ENCODE measurements around the gene CYSTM1. TPM values are rescaled to one million over a fixed set of nuclear protein-coding genes. Genes with fewer than 3 reads are reported as not detected.

Gene CYSTM1
- total RNA-seq, 1 experiment from 2014 or later = 93.5 TPM

DNA sequence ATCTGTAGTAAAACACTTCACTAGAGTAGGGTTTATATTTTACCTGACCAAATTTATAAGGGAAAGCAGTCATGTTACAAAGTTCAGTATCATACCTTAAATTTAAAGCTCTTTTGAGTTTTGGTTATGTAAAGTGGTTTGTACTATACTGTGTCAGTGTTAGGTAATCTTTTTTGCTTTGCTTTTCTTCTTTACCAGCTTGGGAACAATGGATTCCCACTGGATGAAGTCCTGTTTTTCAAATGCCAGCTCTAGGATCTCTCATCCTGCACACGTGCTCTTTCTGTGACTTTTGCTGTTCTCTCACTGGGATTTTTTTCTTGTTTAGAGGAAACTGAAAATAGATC lies 15.9 kb downstream of the CYSTM1 start:
- DNase-seq = no peak
- Histone ChIP-seq H3K4me1 (peaks cover 10% of the 10 kb centered on the region; the same call in 1 of the 2 replicates), H3K36me3 (ENCODE audit: control insufficient read depth, insufficient read depth, low read length) (0 out of 2 replicates have a peak, but pooled peaks cover 1% of the 10 kb centered on the region), H3K4me3 (ENCODE audit: low read depth, low read length) (no peak overlapping the region), H3K27me3 (replicated peaks; ENCODE audit: control insufficient read depth, insufficient read depth, low read length) (no peaks in the 10 kb centered on the region), H3K9me3 (no peaks in the 10 kb centered on the region)
- intact Hi-C loops (cut with micrococcal nuclease; ENCODE audit: unreplicated experiment) = loop anchor here (1.0 kb wide), 1 partner anchor 28 kb away; no protein-coding TSS in a partner anchor
- CTCF ChIA-PET = no interaction called here
- BruUV-seq (replicated peaks) = no TSS peak
- peaks cover 11% of the 10 kb centered on the region for H3K36me3 Mint-ChIP-seq (ENCODE audit: insufficient read depth, unreplicated experiment)
- H3K27me3 Mint-ChIP-seq (ENCODE audit: insufficient read depth, unreplicated experiment) = no peaks in the 10 kb centered on the region
- TF ChIP-seq, protein P1, sequence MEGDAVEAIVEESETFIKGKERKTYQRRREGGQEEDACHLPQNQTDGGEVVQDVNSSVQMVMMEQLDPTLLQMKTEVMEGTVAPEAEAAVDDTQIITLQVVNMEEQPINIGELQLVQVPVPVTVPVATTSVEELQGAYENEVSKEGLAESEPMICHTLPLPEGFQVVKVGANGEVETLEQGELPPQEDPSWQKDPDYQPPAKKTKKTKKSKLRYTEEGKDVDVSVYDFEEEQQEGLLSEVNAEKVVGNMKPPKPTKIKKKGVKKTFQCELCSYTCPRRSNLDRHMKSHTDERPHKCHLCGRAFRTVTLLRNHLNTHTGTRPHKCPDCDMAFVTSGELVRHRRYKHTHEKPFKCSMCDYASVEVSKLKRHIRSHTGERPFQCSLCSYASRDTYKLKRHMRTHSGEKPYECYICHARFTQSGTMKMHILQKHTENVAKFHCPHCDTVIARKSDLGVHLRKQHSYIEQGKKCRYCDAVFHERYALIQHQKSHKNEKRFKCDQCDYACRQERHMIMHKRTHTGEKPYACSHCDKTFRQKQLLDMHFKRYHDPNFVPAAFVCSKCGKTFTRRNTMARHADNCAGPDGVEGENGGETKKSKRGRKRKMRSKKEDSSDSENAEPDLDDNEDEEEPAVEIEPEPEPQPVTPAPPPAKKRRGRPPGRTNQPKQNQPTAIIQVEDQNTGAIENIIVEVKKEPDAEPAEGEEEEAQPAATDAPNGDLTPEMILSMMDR (IDR thresholded peaks at IDR 0.05; ENCODE audit: insufficient read depth in 1 of 2, low read depth in 1 of 2, low read length in 1 of 2, severe bottlenecking in 1 of 2, unreplicated experiment in 1 of 2) = no peak
- H3K4me1 Mint-ChIP-seq (ENCODE audit: low read depth, unreplicated experiment) = peaks cover 26% of the 10 kb centered on the region
- H3K4me3 Mint-ChIP-seq (ENCODE audit: unreplicated experiment) = no peak overlapping the region
- no peaks in the 10 kb centered on the region for H3K9me3 Mint-ChIP-seq (ENCODE audit: unreplicated experiment)
- peak overlapping the region; percentile 5 for H3K27ac Mint-ChIP-seq (ENCODE audit: unreplicated experiment)
- POLR2A ChIA-PET = interaction anchor here (0.6 kb wide), 1 partner anchor 28 kb away, joined by 4 read pairs; no protein-coding TSS in a partner anchor

DNA sequence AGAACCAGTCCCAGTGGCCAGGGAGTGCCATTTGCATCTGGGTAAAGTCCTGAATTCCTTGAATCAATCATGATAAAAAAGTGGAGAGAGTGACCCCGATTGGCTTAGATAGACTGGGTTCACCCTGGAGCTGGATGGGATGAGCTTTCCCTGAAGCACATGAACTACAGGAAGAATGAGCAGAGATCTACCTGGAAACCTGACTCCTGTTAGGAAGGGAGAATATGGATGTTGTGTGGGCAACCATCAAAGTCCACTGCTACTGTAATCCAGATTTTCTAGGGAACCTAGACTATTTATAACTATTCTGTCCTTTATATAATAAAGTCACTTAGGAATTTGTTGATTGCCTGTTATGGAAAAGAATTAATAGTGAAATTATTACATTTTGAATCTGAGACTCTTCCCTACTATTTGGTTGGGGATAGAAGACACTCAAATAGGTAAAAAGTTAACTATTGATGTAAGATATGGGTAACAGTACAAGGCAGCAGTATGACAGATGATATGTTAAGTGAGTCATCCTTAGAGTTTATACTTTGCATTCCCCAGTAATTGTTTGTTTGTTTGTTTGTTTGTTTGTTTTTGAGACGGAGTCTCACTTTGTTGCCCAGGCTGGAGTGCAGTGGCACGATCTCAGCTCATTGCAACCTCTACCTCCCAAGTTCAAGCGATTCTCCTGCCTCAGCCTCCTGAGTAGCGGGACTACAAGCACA lies 17.9 kb downstream of the CYSTM1 start:
- no peak overlapping the region for H3K4me3 Mint-ChIP-seq (ENCODE audit: unreplicated experiment)
- no peak overlapping the region for H3K27ac Mint-ChIP-seq (ENCODE audit: unreplicated experiment)
- TF ChIP-seq, protein P1 (IDR thresholded peaks at IDR 0.05; ENCODE audit: insufficient read depth in 1 of 2, low read depth in 1 of 2, low read length in 1 of 2, severe bottlenecking in 1 of 2, unreplicated experiment in 1 of 2) = no peak
- no peaks in the 10 kb centered on the region for H3K27me3 Mint-ChIP-seq (ENCODE audit: insufficient read depth, unreplicated experiment)
- H3K4me1 Mint-ChIP-seq (ENCODE audit: low read depth, unreplicated experiment) = peaks cover 31% of the 10 kb centered on the region
- Histone ChIP-seq H3K36me3 (ENCODE audit: control insufficient read depth, insufficient read depth, low read length) (0 out of 2 replicates have a peak, but pooled peaks cover 1% of the 10 kb centered on the region), H3K4me1 (peaks cover 29% of the 10 kb centered on the region), H3K4me3 (ENCODE audit: low read depth, low read length) (no peak overlapping the region), H3K9me3 (no peaks in the 10 kb centered on the region), H3K27me3 (replicated peaks; ENCODE audit: control insufficient read depth, insufficient read depth, low read length) (no peaks in the 10 kb centered on the region)
- POLR2A ChIA-PET = no interaction called here
- no peaks in the 10 kb centered on the region for H3K9me3 Mint-ChIP-seq (ENCODE audit: unreplicated experiment)
- intact Hi-C loops (cut with micrococcal nuclease; ENCODE audit: unreplicated experiment) = no loop called here
- DNase-seq = no peak
- BruUV-seq (replicated peaks) = no TSS peak
- CTCF ChIA-PET = interaction anchor here (0.5 kb wide), 1 partner anchor 54 kb away, joined by 3 read pairs; no protein-coding TSS in a partner anchor
- peaks cover 22% of the 10 kb centered on the region for H3K36me3 Mint-ChIP-seq (ENCODE audit: insufficient read depth, unreplicated experiment)

DNA sequence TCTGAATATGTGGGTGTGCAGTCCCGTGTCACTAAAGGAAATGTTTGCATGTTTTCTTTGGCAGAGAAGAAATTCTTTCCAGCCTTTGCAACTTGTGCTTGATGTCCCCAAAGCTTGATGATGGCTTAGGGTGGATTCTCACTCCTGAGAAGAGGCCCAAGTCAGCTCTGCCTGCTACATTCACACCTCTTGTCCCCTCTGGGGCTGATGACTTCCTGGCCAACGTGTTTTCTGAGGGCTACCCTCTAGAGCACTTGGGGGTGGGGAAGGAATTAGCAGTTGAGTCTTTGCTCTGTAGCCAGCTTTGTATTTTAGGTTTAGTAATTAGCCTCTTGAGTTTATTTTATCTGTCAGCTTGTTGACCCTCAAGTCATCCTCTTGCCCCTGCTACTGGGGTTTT lies 19.7 kb downstream of the CYSTM1 start:
- TF ChIP-seq, protein P1 (IDR thresholded peaks at IDR 0.05; ENCODE audit: insufficient read depth in 1 of 2, low read depth in 1 of 2, low read length in 1 of 2, severe bottlenecking in 1 of 2, unreplicated experiment in 1 of 2) = no peak
- Mint-ChIP-seq H3K4me1 (ENCODE audit: low read depth, unreplicated experiment) (peaks cover 31% of the 10 kb centered on the region), H3K27ac (ENCODE audit: unreplicated experiment) (no peak overlapping the region), H3K27me3 (ENCODE audit: insufficient read depth, unreplicated experiment) (no peaks in the 10 kb centered on the region), H3K9me3 (ENCODE audit: unreplicated experiment) (no peaks in the 10 kb centered on the region), H3K36me3 (ENCODE audit: insufficient read depth, unreplicated experiment) (peaks cover 30% of the 10 kb centered on the region), H3K4me3 (ENCODE audit: unreplicated experiment) (no peak overlapping the region)
- DNase-seq = no peak
- peaks cover 3% of the 10 kb centered on the region; the same call in 1 of the 2 replicates for H3K36me3 ChIP-seq (ENCODE audit: control insufficient read depth, insufficient read depth, low read length)
- peaks cover 29% of the 10 kb centered on the region for H3K4me1 ChIP-seq
- intact Hi-C loops (cut with micrococcal nuclease; ENCODE audit: unreplicated experiment) = no loop called here
- H3K9me3 ChIP-seq = no peaks in the 10 kb centered on the region
- ChIA-PET CTCF (no interaction called here), POLR2A (no interaction called here)
- no peaks in the 10 kb centered on the region for H3K27me3 ChIP-seq (replicated peaks; ENCODE audit: control insufficient read depth, insufficient read depth, low read length)
- BruUV-seq (replicated peaks) = no TSS peak
- no peak overlapping the region for H3K4me3 ChIP-seq (ENCODE audit: low read depth, low read length)

Data from Caco-2 (cell line).